Prostate gland (tissue), 1 donor: ENCODE data around the gene IL25.

Source experiments
- POLR2A ChIP-seq: fragments of 450-650 bp; IDR thresholded peaks from one replicate; pipeline ENCODE4 v1.6.1; 2016; ENCODE audit warnings: antibody characterized with exemption, mild to moderate bottlenecking
- POLR2AphosphoS5 ChIP-seq: sonication (generic); formaldehyde crosslinking; IDR thresholded peaks from one replicate; pipeline ENCODE4 v1.6.1; 2017; ENCODE audit warnings: antibody characterized with exemption

DNA sequence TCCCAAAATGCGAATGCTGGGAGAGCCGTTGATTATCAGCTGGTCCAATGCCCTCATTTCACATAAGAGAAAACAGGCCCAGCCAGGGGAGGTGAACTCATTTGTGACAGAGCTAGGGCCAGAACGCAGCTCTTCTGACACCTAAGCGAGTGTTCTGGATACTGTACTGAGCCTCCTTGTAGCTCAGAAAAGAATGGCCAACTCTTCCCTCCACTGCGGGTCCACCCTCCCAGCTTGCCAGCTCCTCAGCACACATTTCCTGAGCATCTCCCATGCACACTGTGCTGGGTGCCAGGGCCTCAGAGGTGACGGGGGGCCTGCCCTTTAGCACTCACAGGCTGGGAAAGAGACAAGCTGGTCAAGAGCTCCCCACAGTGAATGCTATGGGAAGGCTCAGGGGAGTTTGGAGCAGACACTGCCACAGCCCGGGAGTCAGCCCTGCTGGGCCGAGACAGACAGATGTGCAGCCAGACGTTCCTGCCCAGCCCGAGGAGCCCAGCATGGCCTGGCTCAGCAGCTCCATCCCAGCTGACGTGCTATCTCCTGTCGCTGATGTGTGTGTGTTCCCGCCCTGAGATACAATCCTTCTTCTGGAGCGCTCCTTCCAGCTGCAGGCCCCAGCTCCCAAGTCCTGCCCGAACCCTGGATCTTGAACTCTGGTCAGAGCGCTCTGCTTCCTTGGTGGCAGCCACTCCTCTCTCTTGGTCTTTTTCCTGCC is 7.7 kb downstream of the IL25 start:
- TF ChIP-seq POLR2A (no peak), POLR2AphosphoS5 (no peak)
